ENCODE results near the gene DUSP1.

Gene DUSP1

GRCh38 chr5:172724242-172725183 is 46.5 kb downstream of the DUSP1 start:
- no peak for DNase-seq (ENCODE audit: low read depth in 2 of 2)

- no peak for DNase-seq (ENCODE audit: low read depth in 2 of 2)
Measured at GRCh38 chr5:172723508-172723907, 47.5 kb downstream of the DUSP1 start.

GRCh38 chr5:172722327-172722815 is 48.6 kb downstream of the DUSP1 start:
- peak; percentile 30 to 38 for DNase-seq (ENCODE audit: low read depth in 2 of 2)

- no peak for DNase-seq (ENCODE audit: low read depth in 2 of 2)
Measured at GRCh38 chr5:172721455-172722326, 49.3 kb downstream of the DUSP1 start.

GRCh38 chr5:172720655-172721054 is 50.3 kb downstream of the DUSP1 start:
- DNase-seq (ENCODE audit: low read depth in 2 of 2) = no peak

- no peak for DNase-seq (ENCODE audit: low read depth in 2 of 2)
Measured at GRCh38 chr5:172719211-172719610, 51.8 kb downstream of the DUSP1 start.

- no peak for DNase-seq (ENCODE audit: low read depth in 2 of 2)
Measured at GRCh38 chr5:172718527-172719114, 52.4 kb downstream of the DUSP1 start.
